ENCODE data around the gene MED31. TPM values are rescaled to one million over a fixed set of nuclear protein-coding genes. Genes with fewer than 3 reads are reported as not detected.

Gene MED31
- total and polyA plus RNA-seq, 2 of the 13 experiments (the other 11 are each of a cell fraction or from before 2014, with no cell fraction given), result 19.0 to 20.9 TPM

DNA sequence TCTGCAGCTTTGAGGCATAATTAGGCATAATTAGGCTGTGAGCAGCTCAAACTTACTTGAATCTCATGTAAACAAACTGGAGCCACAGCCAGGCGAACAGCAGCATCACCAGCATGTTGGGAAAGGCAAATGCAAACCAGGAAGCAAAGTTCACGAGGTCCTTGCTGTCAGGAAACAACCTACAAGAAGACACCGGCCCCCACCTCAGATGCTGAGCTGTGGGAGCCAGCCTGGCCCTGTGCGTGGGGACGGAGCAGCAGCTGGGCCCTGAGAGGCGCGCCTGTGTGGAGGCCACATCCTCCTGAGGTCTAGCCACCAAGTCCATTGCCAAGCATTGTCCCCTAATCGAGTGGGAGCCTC is 49.5 kb upstream of the MED31 start (continued):
- TF ChIP-seq, protein P1, sequence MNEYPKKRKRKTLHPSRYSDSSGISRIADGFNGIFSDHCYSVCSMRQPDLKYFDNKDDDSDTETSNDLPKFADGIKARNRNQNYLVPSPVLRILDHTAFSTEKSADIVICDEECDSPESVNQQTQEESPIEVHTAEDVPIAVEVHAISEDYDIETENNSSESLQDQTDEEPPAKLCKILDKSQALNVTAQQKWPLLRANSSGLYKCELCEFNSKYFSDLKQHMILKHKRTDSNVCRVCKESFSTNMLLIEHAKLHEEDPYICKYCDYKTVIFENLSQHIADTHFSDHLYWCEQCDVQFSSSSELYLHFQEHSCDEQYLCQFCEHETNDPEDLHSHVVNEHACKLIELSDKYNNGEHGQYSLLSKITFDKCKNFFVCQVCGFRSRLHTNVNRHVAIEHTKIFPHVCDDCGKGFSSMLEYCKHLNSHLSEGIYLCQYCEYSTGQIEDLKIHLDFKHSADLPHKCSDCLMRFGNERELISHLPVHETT (CRISPR knock-in tag; conservative IDR thresholded peaks at IDR 0.05), result no peak
- TF ChIP-seq SOX6 (IDR thresholded peaks at IDR 0.05) (no peak), SOX6 (CRISPR knock-in tag; IDR thresholded peaks at IDR 0.05) (no peak), SRSF4 (IDR thresholded peaks at IDR 0.05; ENCODE audit: low read depth, low read length, poor library complexity, severe bottlenecking) (no peak), ZNF678 (CRISPR knock-in tag; IDR thresholded peaks at IDR 0.05) (no peak), ZIK1 (CRISPR knock-in tag; IDR thresholded peaks at IDR 0.05; ENCODE audit: borderline replicate concordance, low read depth) (no peak), ZNF569 (CRISPR knock-in tag; IDR thresholded peaks at IDR 0.05; ENCODE audit: borderline replicate concordance) (no peak), KDM4B (CRISPR knock-in tag; IDR thresholded peaks at IDR 0.05) (no peak), NBN (conservative IDR thresholded peaks at IDR 0.05) (no peak), MBNL3 (CRISPR knock-in tag; conservative IDR thresholded peaks at IDR 0.05) (no peak), ZSCAN29 (CRISPR knock-in tag; conservative IDR thresholded peaks at IDR 0.05) (no peak), HNRNPK (IDR thresholded peaks at IDR 0.05; ENCODE audit: low read depth, low read length, poor library complexity, severe bottlenecking) (no peak), MEIS1 (CRISPR knock-in tag; IDR thresholded peaks at IDR 0.05; ENCODE audit: borderline replicate concordance) (no peak)
- TF ChIP-seq, protein P2, sequence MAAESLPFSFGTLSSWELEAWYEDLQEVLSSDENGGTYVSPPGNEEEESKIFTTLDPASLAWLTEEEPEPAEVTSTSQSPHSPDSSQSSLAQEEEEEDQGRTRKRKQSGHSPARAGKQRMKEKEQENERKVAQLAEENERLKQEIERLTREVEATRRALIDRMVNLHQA (CRISPR knock-in tag; IDR thresholded peaks at IDR 0.05), result no peak
- TF ChIP-seq, protein P3, sequence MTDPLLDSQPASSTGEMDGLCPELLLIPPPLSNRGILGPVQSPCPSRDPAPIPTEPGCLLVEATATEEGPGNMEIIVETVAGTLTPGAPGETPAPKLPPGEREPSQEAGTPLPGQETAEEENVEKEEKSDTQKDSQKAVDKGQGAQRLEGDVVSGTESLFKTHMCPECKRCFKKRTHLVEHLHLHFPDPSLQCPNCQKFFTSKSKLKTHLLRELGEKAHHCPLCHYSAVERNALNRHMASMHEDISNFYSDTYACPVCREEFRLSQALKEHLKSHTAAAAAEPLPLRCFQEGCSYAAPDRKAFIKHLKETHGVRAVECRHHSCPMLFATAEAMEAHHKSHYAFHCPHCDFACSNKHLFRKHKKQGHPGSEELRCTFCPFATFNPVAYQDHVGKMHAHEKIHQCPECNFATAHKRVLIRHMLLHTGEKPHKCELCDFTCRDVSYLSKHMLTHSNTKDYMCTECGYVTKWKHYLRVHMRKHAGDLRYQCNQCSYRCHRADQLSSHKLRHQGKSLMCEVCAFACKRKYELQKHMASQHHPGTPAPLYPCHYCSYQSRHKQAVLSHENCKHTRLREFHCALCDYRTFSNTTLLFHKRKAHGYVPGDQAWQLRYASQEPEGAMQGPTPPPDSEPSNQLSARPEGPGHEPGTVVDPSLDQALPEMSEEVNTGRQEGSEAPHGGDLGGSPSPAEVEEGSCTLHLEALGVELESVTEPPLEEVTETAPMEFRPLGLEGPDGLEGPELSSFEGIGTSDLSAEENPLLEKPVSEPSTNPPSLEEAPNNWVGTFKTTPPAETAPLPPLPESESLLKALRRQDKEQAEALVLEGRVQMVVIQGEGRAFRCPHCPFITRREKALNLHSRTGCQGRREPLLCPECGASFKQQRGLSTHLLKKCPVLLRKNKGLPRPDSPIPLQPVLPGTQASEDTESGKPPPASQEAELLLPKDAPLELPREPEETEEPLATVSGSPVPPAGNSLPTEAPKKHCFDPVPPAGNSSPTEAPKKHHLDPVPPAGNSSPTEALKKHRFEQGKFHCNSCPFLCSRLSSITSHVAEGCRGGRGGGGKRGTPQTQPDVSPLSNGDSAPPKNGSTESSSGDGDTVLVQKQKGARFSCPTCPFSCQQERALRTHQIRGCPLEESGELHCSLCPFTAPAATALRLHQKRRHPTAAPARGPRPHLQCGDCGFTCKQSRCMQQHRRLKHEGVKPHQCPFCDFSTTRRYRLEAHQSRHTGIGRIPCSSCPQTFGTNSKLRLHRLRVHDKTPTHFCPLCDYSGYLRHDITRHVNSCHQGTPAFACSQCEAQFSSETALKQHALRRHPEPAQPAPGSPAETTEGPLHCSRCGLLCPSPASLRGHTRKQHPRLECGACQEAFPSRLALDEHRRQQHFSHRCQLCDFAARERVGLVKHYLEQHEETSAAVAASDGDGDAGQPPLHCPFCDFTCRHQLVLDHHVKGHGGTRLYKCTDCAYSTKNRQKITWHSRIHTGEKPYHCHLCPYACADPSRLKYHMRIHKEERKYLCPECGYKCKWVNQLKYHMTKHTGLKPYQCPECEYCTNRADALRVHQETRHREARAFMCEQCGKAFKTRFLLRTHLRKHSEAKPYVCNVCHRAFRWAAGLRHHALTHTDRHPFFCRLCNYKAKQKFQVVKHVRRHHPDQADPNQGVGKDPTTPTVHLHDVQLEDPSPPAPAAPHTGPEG (CRISPR knock-in tag; IDR thresholded peaks at IDR 0.05), result no peak
- TF ChIP-seq, protein P4, sequence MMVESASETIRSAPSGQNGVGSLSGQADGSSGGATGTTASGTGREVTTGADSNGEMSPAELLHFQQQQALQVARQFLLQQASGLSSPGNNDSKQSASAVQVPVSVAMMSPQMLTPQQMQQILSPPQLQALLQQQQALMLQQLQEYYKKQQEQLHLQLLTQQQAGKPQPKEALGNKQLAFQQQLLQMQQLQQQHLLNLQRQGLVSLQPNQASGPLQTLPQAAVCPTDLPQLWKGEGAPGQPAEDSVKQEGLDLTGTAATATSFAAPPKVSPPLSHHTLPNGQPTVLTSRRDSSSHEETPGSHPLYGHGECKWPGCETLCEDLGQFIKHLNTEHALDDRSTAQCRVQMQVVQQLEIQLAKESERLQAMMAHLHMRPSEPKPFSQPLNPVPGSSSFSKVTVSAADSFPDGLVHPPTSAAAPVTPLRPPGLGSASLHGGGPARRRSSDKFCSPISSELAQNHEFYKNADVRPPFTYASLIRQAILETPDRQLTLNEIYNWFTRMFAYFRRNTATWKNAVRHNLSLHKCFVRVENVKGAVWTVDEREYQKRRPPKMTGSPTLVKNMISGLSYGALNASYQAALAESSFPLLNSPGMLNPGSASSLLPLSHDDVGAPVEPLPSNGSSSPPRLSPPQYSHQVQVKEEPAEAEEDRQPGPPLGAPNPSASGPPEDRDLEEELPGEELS (CRISPR knock-in tag; IDR thresholded peaks at IDR 0.05), result peak; percentile 48; the same call in 1 of the 2 replicates
- TF ChIP-seq, protein P5, sequence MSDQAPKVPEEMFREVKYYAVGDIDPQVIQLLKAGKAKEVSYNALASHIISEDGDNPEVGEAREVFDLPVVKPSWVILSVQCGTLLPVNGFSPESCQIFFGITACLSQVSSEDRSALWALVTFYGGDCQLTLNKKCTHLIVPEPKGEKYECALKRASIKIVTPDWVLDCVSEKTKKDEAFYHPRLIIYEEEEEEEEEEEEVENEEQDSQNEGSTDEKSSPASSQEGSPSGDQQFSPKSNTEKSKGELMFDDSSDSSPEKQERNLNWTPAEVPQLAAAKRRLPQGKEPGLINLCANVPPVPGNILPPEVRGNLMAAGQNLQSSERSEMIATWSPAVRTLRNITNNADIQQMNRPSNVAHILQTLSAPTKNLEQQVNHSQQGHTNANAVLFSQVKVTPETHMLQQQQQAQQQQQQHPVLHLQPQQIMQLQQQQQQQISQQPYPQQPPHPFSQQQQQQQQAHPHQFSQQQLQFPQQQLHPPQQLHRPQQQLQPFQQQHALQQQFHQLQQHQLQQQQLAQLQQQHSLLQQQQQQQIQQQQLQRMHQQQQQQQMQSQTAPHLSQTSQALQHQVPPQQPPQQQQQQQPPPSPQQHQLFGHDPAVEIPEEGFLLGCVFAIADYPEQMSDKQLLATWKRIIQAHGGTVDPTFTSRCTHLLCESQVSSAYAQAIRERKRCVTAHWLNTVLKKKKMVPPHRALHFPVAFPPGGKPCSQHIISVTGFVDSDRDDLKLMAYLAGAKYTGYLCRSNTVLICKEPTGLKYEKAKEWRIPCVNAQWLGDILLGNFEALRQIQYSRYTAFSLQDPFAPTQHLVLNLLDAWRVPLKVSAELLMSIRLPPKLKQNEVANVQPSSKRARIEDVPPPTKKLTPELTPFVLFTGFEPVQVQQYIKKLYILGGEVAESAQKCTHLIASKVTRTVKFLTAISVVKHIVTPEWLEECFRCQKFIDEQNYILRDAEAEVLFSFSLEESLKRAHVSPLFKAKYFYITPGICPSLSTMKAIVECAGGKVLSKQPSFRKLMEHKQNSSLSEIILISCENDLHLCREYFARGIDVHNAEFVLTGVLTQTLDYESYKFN (CRISPR knock-in tag; conservative IDR thresholded peaks at IDR 0.05), result no peak

All from HepG2 (cell line).